Measurements from ENCODE around the gene GCM1. TPM values are rescaled to one million over a fixed set of nuclear protein-coding genes. Genes with fewer than 3 reads are reported as not detected.

GCM1 gene
- total and polyA plus RNA-seq, 9 of the 15 experiments (the other 6 are each of a cell fraction or from before 2014, with no cell fraction given), result not detected

DNA sequence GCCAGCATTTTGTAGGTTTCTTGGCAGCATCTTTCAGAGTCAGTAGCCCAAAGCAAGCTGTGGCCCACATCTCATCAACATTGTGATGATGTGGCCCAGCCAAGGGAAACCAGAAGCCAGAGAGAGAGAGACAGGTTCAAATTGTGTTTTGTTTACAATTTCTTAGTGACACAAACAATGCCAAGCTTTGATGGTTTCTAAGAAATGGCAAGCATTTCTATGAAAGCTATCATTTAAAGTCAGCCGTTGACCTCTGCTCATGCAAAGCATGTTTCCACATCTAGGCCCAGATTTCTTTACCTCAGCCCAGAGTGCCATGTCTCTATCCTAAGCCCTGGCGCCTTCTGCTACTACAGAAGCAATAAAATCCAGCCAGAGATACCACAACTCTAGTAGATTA, 32.9 kb downstream of the GCM1 start:
- FAIRE-seq, result no peak
- no peak for ATAC-seq
- TF ChIP-seq ZEB2 (IDR thresholded peaks at IDR 0.05) (no peak), SRSF9 (IDR thresholded peaks at IDR 0.05; ENCODE audit: borderline replicate concordance, low read depth, low read length) (no peak), ZBTB1 (CRISPR knock-in tag; IDR thresholded peaks at IDR 0.05; ENCODE audit: borderline replicate concordance, low read depth) (no peak), ZNF24 (IDR thresholded peaks at IDR 0.05) (no peak), SMARCB1 (IDR thresholded peaks at IDR 0.05; ENCODE audit: insufficient read length, low read depth) (no peak), GABPA (tag; conservative IDR thresholded peaks at IDR 0.05; ENCODE audit: low read depth) (no peak), ZNF75A (CRISPR knock-in tag; IDR thresholded peaks at IDR 0.05) (no peak), FIP1L1 (IDR thresholded peaks at IDR 0.05; ENCODE audit: low read depth, low read length, poor library complexity, severe bottlenecking) (no peak), KAT7 (CRISPR knock-in tag; IDR thresholded peaks at IDR 0.05; ENCODE audit: borderline replicate concordance) (no peak)
- TF ChIP-seq, protein P1, sequence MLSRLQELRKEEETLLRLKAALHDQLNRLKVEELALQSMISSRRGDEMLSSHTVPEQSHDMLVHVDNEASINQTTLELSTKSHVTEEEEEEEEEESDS (CRISPR knock-in tag; IDR thresholded peaks at IDR 0.05), result no peak
- ChIA-PET CTCF (ENCODE audit: low intra/inter-chr PET ratio) (no interaction called here), POLR2A (no interaction called here)
- Histone ChIP-seq H3K4me1 (replicated peaks in 1 of 2; ENCODE audit: control insufficient read depth in 2 of 2, insufficient read depth in 2 of 2, low read length in 2 of 2) (no peaks in the 10 kb centered on the region), H3K27me3 (ENCODE audit: control insufficient read depth in 2 of 2, insufficient read depth in 2 of 2, low read length in 2 of 2) (peaks cover 2 to 13% of the 10 kb centered on the region in 2 experiments; a peak in 1 of 5 replicates), H3K4me2 (ENCODE audit: insufficient read depth, low read length) (no peak overlapping the region), H3K9me3 (replicated peaks; ENCODE audit: control insufficient read depth, insufficient read depth, low read depth, low read length) (no peaks in the 10 kb centered on the region), H4K20me1 (replicated peaks; ENCODE audit: control insufficient read depth, insufficient read depth, low read length) (no peaks in the 10 kb centered on the region), H3K27ac (ENCODE audit: extremely low read depth, low read depth, low read length) (no peak overlapping the region), H2AFZ (ENCODE audit: low read depth, low read length) (no peak overlapping the region), H3K79me2 (ENCODE audit: control insufficient read depth, insufficient read depth, low read length) (no peaks in the 10 kb centered on the region), H3K9ac (ENCODE audit: insufficient read depth in 1 of 2, low read depth in 2 of 2, low read length in 2 of 2) (no peak overlapping the region), H3K36me3 (ENCODE audit: control insufficient read depth, insufficient read depth, low read length) (no peaks in the 10 kb centered on the region), H3K9me1 (ENCODE audit: control insufficient read depth, insufficient read depth, low read length) (no peaks in the 10 kb centered on the region), H3K4me3 (no peak overlapping the region)
- no peak for DNase-seq (ENCODE audit: extremely low read depth in 1 of 4, low spot score in 3 of 4)
- WGBS (ENCODE audit: insufficient coverage, low coverage, missing lambda C conversion rate), result 0% methylated on average over 2 of the region's 2 CpGs
- intact Hi-C loops (cut with micrococcal nuclease) (no loop called here), in situ Hi-C loops (cut with MboI) (no loop called here)
- no TSS peak for BruUV-seq (replicated peaks)
